ENCODE results near the gene PSEN2. TPM values are rescaled to one million over a fixed set of nuclear protein-coding genes. Genes with fewer than 3 reads are reported as not detected.

PSEN2 gene
- total and polyA plus RNA-seq, 2 of the 8 experiments (the other 6 are each of a cell fraction or from before 2014, with no cell fraction given): 22.9 to 29.0 TPM

GRCh38 chr1:226901421-226901820 lies 31.0 kb downstream of the PSEN2 start (continued):
- TF ChIP-seq KDM1A (IDR thresholded peaks at IDR 0.05; ENCODE audit: borderline replicate concordance, low read length): no peak
- no peak for TF ChIP-seq SRF (IDR thresholded peaks at IDR 0.05; ENCODE audit: low read depth, low read length)
- no peak for TF ChIP-seq EGR1 (IDR thresholded peaks at IDR 0.05; ENCODE audit: borderline replicate concordance, low read depth, low read length)
- no peak for TF ChIP-seq RXRA (IDR thresholded peaks at IDR 0.05; ENCODE audit: insufficient read depth, low read depth, low read length)
- no peak for TF ChIP-seq SIRT6 (IDR thresholded peaks at IDR 0.05; ENCODE audit: low read length)
- TF ChIP-seq SP2 (IDR thresholded peaks at IDR 0.05; ENCODE audit: low read length): no peak
- no peak for TF ChIP-seq KDM5A (IDR thresholded peaks at IDR 0.05; ENCODE audit: low read length)
- TF ChIP-seq CEBPB (IDR thresholded peaks at IDR 0.05; ENCODE audit: low read depth, low read length): no peak
